ENCODE data around the gene NPTXR.

DNA sequence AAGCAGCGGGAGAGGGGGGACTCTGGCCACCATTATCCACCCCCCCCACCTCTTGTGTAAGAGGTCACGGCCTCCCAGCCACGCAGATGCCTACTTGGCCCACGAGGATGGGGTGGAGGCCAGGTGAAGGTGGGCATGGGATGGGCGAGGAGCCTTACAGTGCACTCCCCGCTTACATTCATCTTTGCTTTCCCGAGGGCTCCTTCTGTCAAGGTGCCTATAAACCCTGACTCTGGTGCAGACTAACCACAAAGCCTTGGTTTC is 13.1 kb downstream of the NPTXR start:
- no peak for TF ChIP-seq POLR2AphosphoS5 (IDR thresholded peaks at IDR 0.05; ENCODE audit: low read depth, low read length)
- no peak for TF ChIP-seq SIN3A (IDR thresholded peaks at IDR 0.05; ENCODE audit: borderline replicate concordance, insufficient read depth, low read length)
- TF ChIP-seq, protein P1, sequence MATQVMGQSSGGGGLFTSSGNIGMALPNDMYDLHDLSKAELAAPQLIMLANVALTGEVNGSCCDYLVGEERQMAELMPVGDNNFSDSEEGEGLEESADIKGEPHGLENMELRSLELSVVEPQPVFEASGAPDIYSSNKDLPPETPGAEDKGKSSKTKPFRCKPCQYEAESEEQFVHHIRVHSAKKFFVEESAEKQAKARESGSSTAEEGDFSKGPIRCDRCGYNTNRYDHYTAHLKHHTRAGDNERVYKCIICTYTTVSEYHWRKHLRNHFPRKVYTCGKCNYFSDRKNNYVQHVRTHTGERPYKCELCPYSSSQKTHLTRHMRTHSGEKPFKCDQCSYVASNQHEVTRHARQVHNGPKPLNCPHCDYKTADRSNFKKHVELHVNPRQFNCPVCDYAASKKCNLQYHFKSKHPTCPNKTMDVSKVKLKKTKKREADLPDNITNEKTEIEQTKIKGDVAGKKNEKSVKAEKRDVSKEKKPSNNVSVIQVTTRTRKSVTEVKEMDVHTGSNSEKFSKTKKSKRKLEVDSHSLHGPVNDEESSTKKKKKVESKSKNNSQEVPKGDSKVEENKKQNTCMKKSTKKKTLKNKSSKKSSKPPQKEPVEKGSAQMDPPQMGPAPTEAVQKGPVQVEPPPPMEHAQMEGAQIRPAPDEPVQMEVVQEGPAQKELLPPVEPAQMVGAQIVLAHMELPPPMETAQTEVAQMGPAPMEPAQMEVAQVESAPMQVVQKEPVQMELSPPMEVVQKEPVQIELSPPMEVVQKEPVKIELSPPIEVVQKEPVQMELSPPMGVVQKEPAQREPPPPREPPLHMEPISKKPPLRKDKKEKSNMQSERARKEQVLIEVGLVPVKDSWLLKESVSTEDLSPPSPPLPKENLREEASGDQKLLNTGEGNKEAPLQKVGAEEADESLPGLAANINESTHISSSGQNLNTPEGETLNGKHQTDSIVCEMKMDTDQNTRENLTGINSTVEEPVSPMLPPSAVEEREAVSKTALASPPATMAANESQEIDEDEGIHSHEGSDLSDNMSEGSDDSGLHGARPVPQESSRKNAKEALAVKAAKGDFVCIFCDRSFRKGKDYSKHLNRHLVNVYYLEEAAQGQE (IDR thresholded peaks at IDR 0.05; ENCODE audit: insufficient read depth in 1 of 2, low read depth in 2 of 2, low read length in 2 of 2) = no peak
- TF ChIP-seq TAF1 (IDR thresholded peaks at IDR 0.05; ENCODE audit: borderline replicate concordance, insufficient read depth, low read length) = no peak

All from PFSK-1 (cell line).